ENCODE results near the gene HNRNPC. TPM values are rescaled to one million over a fixed set of nuclear protein-coding genes. Genes with fewer than 3 reads are reported as not detected.
"Not testable (repeated sequence)": the region's sequence is repeated elsewhere in the genome, so short reads cannot be mapped to it uniquely, and the experiment has no call there.

HNRNPC gene
- total RNA-seq, 1 donor from 2014 or later, result 541 TPM

- DNase-seq (ENCODE audit: low read depth), result no peak
Measured at GRCh38 chr14:21194597-21194996, 74.6 kb downstream of the HNRNPC start.

GRCh38 chr14:21192875-21193535, 76.2 kb downstream of the HNRNPC start:
- peak; percentile 36 for DNase-seq (ENCODE audit: low read depth)

- no peak for DNase-seq (ENCODE audit: low read depth)
Measured at GRCh38 chr14:21192447-21192822, 76.8 kb downstream of the HNRNPC start.

- DNase-seq (ENCODE audit: low read depth), result peak; percentile 77
Measured at GRCh38 chr14:21191809-21192446, 77.3 kb downstream of the HNRNPC start.

GRCh38 chr14:21191261-21191808, 77.9 kb downstream of the HNRNPC start:
- DNase-seq (ENCODE audit: low read depth), result no peak

GRCh38 chr14:21185491-21185890, 83.8 kb downstream of the HNRNPC start:
- DNase-seq (ENCODE audit: low read depth), result no peak

GRCh38 chr14:21184254-21184653, 85.0 kb downstream of the HNRNPC start:
- no peak for DNase-seq (ENCODE audit: low read depth)

GRCh38 chr14:21182166-21182565, 87.1 kb downstream of the HNRNPC start:
- DNase-seq (ENCODE audit: low read depth), result no peak

GRCh38 chr14:21171128-21171527, 98.1 kb downstream of the HNRNPC start:
- DNase-seq (ENCODE audit: low read depth), result no peak

- DNase-seq (ENCODE audit: low read depth), result peak; percentile 8
Measured at GRCh38 chr14:21169573-21169972, 99.7 kb downstream of the HNRNPC start.

GRCh38 chr14:21168055-21168454, 101.2 kb downstream of the HNRNPC start:
- no peak for DNase-seq (ENCODE audit: low read depth)

- DNase-seq (ENCODE audit: low read depth), result not testable (repeated sequence)
Measured at GRCh38 chr14:21165670-21166069, 103.6 kb downstream of the HNRNPC start.

- peak; percentile 18 for DNase-seq (ENCODE audit: low read depth)
Measured at GRCh38 chr14:21165002-21165605, 104.1 kb downstream of the HNRNPC start.

- no peak for DNase-seq (ENCODE audit: low read depth)
Measured at GRCh38 chr14:21163871-21164291, 105.4 kb downstream of the HNRNPC start.

- DNase-seq (ENCODE audit: low read depth), result no peak
Measured at GRCh38 chr14:21162081-21162480, 107.2 kb downstream of the HNRNPC start.

GRCh38 chr14:21160061-21160610, 109.1 kb downstream of the HNRNPC start:
- DNase-seq (ENCODE audit: low read depth), result no peak

Other genes with a start within 250 kb of the HNRNPC start
- gene NDRG2, start 244.4 kb downstream of the HNRNPC start, total RNA-seq, result 45.4 and 61.1 TPM in 2 replicates
- not detected in 2 replicates for gene TPPP2, start 239.2 kb downstream of the HNRNPC start, total RNA-seq
- not detected in 2 replicates for gene RNASE13, start 234.6 kb downstream of the HNRNPC start, total RNA-seq
- 0.16 TPM in 1 of 2 replicates, not detected in the other for gene RNASE7, start 227.1 kb downstream of the HNRNPC start, total RNA-seq
- not detected in 2 replicates for gene RNASE8, start 211.6 kb downstream of the HNRNPC start, total RNA-seq
- 45.2 and 67.3 TPM in 2 replicates for gene ARHGEF40, start 199.1 kb downstream of the HNRNPC start, total RNA-seq
- gene ZNF219, start 170.8 kb downstream of the HNRNPC start, total RNA-seq, result 33.2 and 49.8 TPM in 2 replicates
- gene TMEM253, start 168.4 kb downstream of the HNRNPC start, total RNA-seq, result 0.83 and 1.6 TPM in 2 replicates
- not detected in 2 replicates for gene OR5AU1, start 113.4 kb downstream of the HNRNPC start, total RNA-seq
- not detected in 2 replicates for gene RPGRIP1, start 10.6 kb upstream of the HNRNPC start, total RNA-seq
- gene SUPT16H, start 114.6 kb upstream of the HNRNPC start, total RNA-seq, result 70.7 and 75.3 TPM in 2 replicates
- 41.6 and 48.5 TPM in 2 replicates for gene CHD8, start 186.7 kb upstream of the HNRNPC start, total RNA-seq
- 21.9 and 26.4 TPM in 2 replicates for gene RAB2B, start 207.5 kb upstream of the HNRNPC start, total RNA-seq
- 25.6 and 27.8 TPM in 2 replicates for gene TOX4, start 207.8 kb upstream of the HNRNPC start, total RNA-seq
- 63.2 and 73.4 TPM in 2 replicates for gene METTL3, start 241.9 kb upstream of the HNRNPC start, total RNA-seq

Data from myocyte (in vitro differentiated cells).